AG10803 (cell line): ENCODE measurements around the gene GPR39.

Experiments
- DNase-seq: peaks from one replicate; pipeline ENCODE4 v3.0.0; 2010; ENCODE audit warnings: low read depth
- H3K4me3 ChIP-seq: 2 replicates; pipeline ENCODE4 v1.5.1; 2011; ENCODE audit warnings: mild to moderate bottlenecking, low read length, control low read depth
- CTCF ChIP-seq: conservative IDR thresholded peaks from 2 replicates; pipeline ENCODE4 v1.5.1; 2011; ENCODE audit warnings: mild to moderate bottlenecking, low read length, control low read depth, inconsistent platforms

GPR39 gene

GRCh38 chr2:132583666-132584360 is 167.2 kb downstream of the GPR39 start:
- no peak overlapping the region for H3K4me3 ChIP-seq
- no peak for DNase-seq
- no peak for TF ChIP-seq CTCF

- no peak for DNase-seq
- no peak for TF ChIP-seq CTCF
- H3K4me3 ChIP-seq = no peak overlapping the region
These were observed 168.6 kb downstream of the GPR39 start for GRCh38 chr2:132584976-132585817.

- H3K4me3 ChIP-seq = no peak overlapping the region
- DNase-seq = no peak
- TF ChIP-seq CTCF = no peak
These were observed 169.5 kb downstream of the GPR39 start for GRCh38 chr2:132586101-132586511.

- no peak overlapping the region for H3K4me3 ChIP-seq
- DNase-seq = no peak
- no peak for TF ChIP-seq CTCF
These were observed 170.2 kb downstream of the GPR39 start for GRCh38 chr2:132586835-132587234.

GRCh38 chr2:132588576-132588975 is 172.0 kb downstream of the GPR39 start:
- TF ChIP-seq CTCF = no peak
- no peak for DNase-seq
- no peak overlapping the region for H3K4me3 ChIP-seq

GRCh38 chr2:132589111-132589830 is 172.7 kb downstream of the GPR39 start:
- no peak for DNase-seq
- H3K4me3 ChIP-seq = no peak overlapping the region
- TF ChIP-seq CTCF = no peak
